Ectodermal cell (in vitro differentiated cells): Measurements from ENCODE around the gene CUL1.
"Not testable (repeated sequence)": the region's sequence is repeated elsewhere in the genome, so short reads cannot be mapped to it uniquely, and the experiment has no call there.

ENCODE experiments used
- H3K27ac ChIP-seq: 2 replicates; pipeline ENCODE4 v1.7.0; 2013; ENCODE audit warnings: mild to moderate bottlenecking, low read depth, low read length; ENCODE audit not compliant: insufficient read depth, poor library complexity, severe bottlenecking
- H3K27me3 ChIP-seq: 2 replicates; pipeline ENCODE4 v1.7.0; 2013; ENCODE audit warnings: mild to moderate bottlenecking, low read length; ENCODE audit not compliant: insufficient read depth, control insufficient read depth, poor library complexity, severe bottlenecking
- H3K36me3 ChIP-seq: one replicate; pipeline ENCODE4 v1.7.0; 2013; ENCODE audit warnings: low read length; ENCODE audit not compliant: control insufficient read depth, insufficient read depth
- H3K4me1 ChIP-seq: one replicate; pipeline ENCODE4 v1.7.0; 2013; ENCODE audit warnings: low read length; ENCODE audit not compliant: control insufficient read depth, insufficient read depth
- H3K4me3 ChIP-seq: 2 replicates; pipeline ENCODE4 v1.7.0; 2013; ENCODE audit warnings: low read depth, low read length, control low read depth; ENCODE audit not compliant: insufficient read depth
- H3K9me3 ChIP-seq: 2 replicates; pipeline ENCODE4 v1.7.0; 2013; ENCODE audit warnings: mild to moderate bottlenecking, low read length, moderate library complexity; ENCODE audit not compliant: control insufficient read depth
- WGBS, 2 experiments: methylation state at CpG; one replicate each; pipeline ENCODE4 v1.1.7; 2013; ENCODE audit warnings: missing lambda C conversion rate in 2 of 2; 5-methylcytosine and 5-hydroxymethylcytosine counted together

The CUL1 gene

GRCh38 chr7:148702876-148703670 is 4.4 kb downstream of the CUL1 start:
- Histone ChIP-seq H3K27ac (no peak overlapping the region), H3K36me3 (no peaks in the 10 kb centered on the region), H3K9me3 (no peaks in the 10 kb centered on the region), H3K4me3 (no peak overlapping the region), H3K27me3 (no peaks in the 10 kb centered on the region), H3K4me1 (peaks cover 32% of the 10 kb centered on the region)
- whole genome bisulfite sequencing, 2 experiments = 89 to 92% methylated on average over 11 of the region's 11 CpGs

- not testable (repeated sequence) for H3K27me3 ChIP-seq, H3K36me3 ChIP-seq, H3K27ac ChIP-seq, H3K4me3 ChIP-seq, H3K9me3 ChIP-seq
- 90 to 92% methylated on average over 7 to 8 of the region's 8 CpGs for WGBS, 2 experiments
- H3K4me1 ChIP-seq = peaks cover 35% of the 10 kb centered on the region
These were observed 4.9 kb downstream of the CUL1 start for GRCh38 chr7:148703671-148703962.

- Histone ChIP-seq H3K4me3 (no peak overlapping the region), H3K9me3 (no peaks in the 10 kb centered on the region), H3K36me3 (no peaks in the 10 kb centered on the region), H3K27ac (no peak overlapping the region), H3K4me1 (peaks cover 36% of the 10 kb centered on the region), H3K27me3 (no peaks in the 10 kb centered on the region)
- WGBS, 2 experiments = 96 to 100% methylated on average over 1 to 2 of the region's 3 CpGs
These were observed 5.5 kb downstream of the CUL1 start for GRCh38 chr7:148704189-148704588.

- H3K9me3 ChIP-seq = no peaks in the 10 kb centered on the region
- 67 to 68% methylated on average over 3 of the region's 3 CpGs for WGBS, 2 experiments
- no peak overlapping the region for H3K27ac ChIP-seq
- H3K36me3 ChIP-seq = no peaks in the 10 kb centered on the region
- no peaks in the 10 kb centered on the region for H3K27me3 ChIP-seq
- H3K4me1 ChIP-seq = peaks cover 36% of the 10 kb centered on the region
- H3K4me3 ChIP-seq = no peak overlapping the region
These were observed 6.3 kb downstream of the CUL1 start for GRCh38 chr7:148704970-148705369.

- WGBS, 2 experiments = 93% methylated on average over 2 to 5 of the region's 5 CpGs
- H3K9me3 ChIP-seq = no peaks in the 10 kb centered on the region
- H3K27me3 ChIP-seq = no peaks in the 10 kb centered on the region
- no peaks in the 10 kb centered on the region for H3K36me3 ChIP-seq
- H3K4me1 ChIP-seq = peaks cover 31% of the 10 kb centered on the region
- no peak overlapping the region for H3K4me3 ChIP-seq
- H3K27ac ChIP-seq = no peak overlapping the region
These were observed 7.7 kb downstream of the CUL1 start for GRCh38 chr7:148706368-148706767.

- no peaks in the 10 kb centered on the region for H3K9me3 ChIP-seq
- no peak overlapping the region for H3K4me3 ChIP-seq
- WGBS, 2 experiments = 81 to 86% methylated on average over 6 of the region's 7 CpGs
- H3K4me1 ChIP-seq = peaks cover 21% of the 10 kb centered on the region
- no peak overlapping the region for H3K27ac ChIP-seq
- H3K36me3 ChIP-seq = no peaks in the 10 kb centered on the region
- no peaks in the 10 kb centered on the region for H3K27me3 ChIP-seq
These were observed 9.6 kb downstream of the CUL1 start for GRCh38 chr7:148708026-148708885.

- Histone ChIP-seq H3K36me3 (no peaks in the 10 kb centered on the region), H3K27ac (no peak overlapping the region), H3K27me3 (no peaks in the 10 kb centered on the region), H3K4me1 (peaks cover 18% of the 10 kb centered on the region), H3K4me3 (no peak overlapping the region), H3K9me3 (no peaks in the 10 kb centered on the region)
- 83 to 94% methylated on average over 6 of the region's 6 CpGs for WGBS, 2 experiments
These were observed 10.3 kb downstream of the CUL1 start for GRCh38 chr7:148709014-148709413.

- H3K27me3 ChIP-seq, H3K4me3 ChIP-seq, H3K27ac ChIP-seq, H3K4me1 ChIP-seq, H3K36me3 ChIP-seq, H3K9me3 ChIP-seq: not testable (repeated sequence)
- WGBS, 2 experiments = 93 to 95% methylated on average over 17 of the region's 17 CpGs
These were observed 11.7 kb downstream of the CUL1 start for GRCh38 chr7:148710426-148710825.

GRCh38 chr7:148711191-148712102 is 12.7 kb downstream of the CUL1 start:
- WGBS, 2 experiments = 93 to 96% methylated on average over 16 of the region's 16 CpGs
- H3K27ac ChIP-seq = no peak overlapping the region
- H3K4me1 ChIP-seq = peaks cover 4% of the 10 kb centered on the region
- no peaks in the 10 kb centered on the region for H3K27me3 ChIP-seq
- no peaks in the 10 kb centered on the region for H3K9me3 ChIP-seq
- no peak overlapping the region for H3K4me3 ChIP-seq
- peaks cover 2% of the 10 kb centered on the region for H3K36me3 ChIP-seq
